Measurements from ENCODE around the gene ENO2. TPM values are rescaled to one million over a fixed set of nuclear protein-coding genes. Genes with fewer than 3 reads are reported as not detected.
A peak's percentile ranks its signal among the peaks of the same experiment; 100 is the strongest.

Gene ENO2
- total and polyA plus RNA-seq, 2 experiments from 2014 or later: 43.5 to 53.5 TPM

GRCh38 chr12:6902448-6902847 lies 11.9 kb upstream of the ENO2 start (continued):
- TF ChIP-seq ZNF462 (CRISPR knock-in tag; IDR thresholded peaks at IDR 0.05): no peak
- no peak for TF ChIP-seq CREB1 (CRISPR knock-in tag; IDR thresholded peaks at IDR 0.05; ENCODE audit: low read depth)
- TF ChIP-seq ZNF331 (CRISPR knock-in tag; IDR thresholded peaks at IDR 0.05; ENCODE audit: low read depth): no peak
- no peak for TF ChIP-seq JUNB (IDR thresholded peaks at IDR 0.05; ENCODE audit: unreplicated experiment)
- no peak for TF ChIP-seq ZNF114 (CRISPR knock-in tag; IDR thresholded peaks at IDR 0.05)
- TF ChIP-seq NANOG (IDR thresholded peaks at IDR 0.05; ENCODE audit: borderline replicate concordance): no peak
- no peak for TF ChIP-seq STAT1 (IDR thresholded peaks at IDR 0.05; ENCODE audit: unreplicated experiment)
- no peak for TF ChIP-seq ETS1 (IDR thresholded peaks at IDR 0.05)
- no peak for TF ChIP-seq EZH2phosphoT487 (IDR thresholded peaks at IDR 0.05; ENCODE audit: unreplicated experiment)

GRCh38 chr12:6903722-6904121 lies 10.7 kb upstream of the ENO2 start:
- no peaks in the 10 kb centered on the region for H3K36me3 ChIP-seq (ENCODE audit: insufficient read depth)
- peak overlapping the region; percentile 53 for H3K4me2 ChIP-seq
- Mint-ChIP-seq H3K9me3 (no peaks in the 10 kb centered on the region), H3K27me3 (ENCODE audit: insufficient read depth, low read depth, poor library complexity) (peaks cover 3% of the 10 kb centered on the region), H3K4me1 (no peaks in the 10 kb centered on the region; the same call in 1 of the 3 replicates), H3K4me3 (no peak overlapping the region), H3K36me3 (ENCODE audit: low read depth) (no peaks in the 10 kb centered on the region), H3K27ac (no peak overlapping the region; the same call in 1 of the 2 replicates)
- H2AFZ ChIP-seq: no peak overlapping the region
- no peaks in the 10 kb centered on the region for H3K27me3 ChIP-seq (ENCODE audit: insufficient read depth)
- ATAC-seq: no peak
- H3K27ac ChIP-seq (ENCODE audit: low read depth): peak overlapping the region; percentile 79
- peaks cover 6% of the 10 kb centered on the region; the same call in 1 of the 2 replicates for H3F3A ChIP-seq (replicated peaks; ENCODE audit: low read depth)
- no peaks in the 10 kb centered on the region for H3K9me2 ChIP-seq (ENCODE audit: insufficient read depth)
- TF ChIP-seq EZH2 (IDR thresholded peaks at IDR 0.05; ENCODE audit: low read depth, unreplicated experiment) (no peak), ZNF114 (CRISPR knock-in tag; IDR thresholded peaks at IDR 0.05) (no peak), NANOG (IDR thresholded peaks at IDR 0.05; ENCODE audit: borderline replicate concordance) (no peak), REST (IDR thresholded peaks at IDR 0.05; ENCODE audit: unreplicated experiment) (no peak), JUNB (IDR thresholded peaks at IDR 0.05; ENCODE audit: unreplicated experiment) (no peak), STAT1 (IDR thresholded peaks at IDR 0.05; ENCODE audit: unreplicated experiment) (no peak), POLR2AphosphoS5 (IDR thresholded peaks at IDR 0.05; ENCODE audit: low read depth) (no peak)
- H3K4me1 ChIP-seq (ENCODE audit: insufficient read depth): peaks cover 17% of the 10 kb centered on the region
- peak; percentile 31 for DNase-seq (ENCODE audit: low spot score)
- peak overlapping the region; percentile 17 for H3K4me3 ChIP-seq
- H4K20me1 ChIP-seq (replicated peaks; ENCODE audit: insufficient read depth): no peaks in the 10 kb centered on the region
- H3K79me2 ChIP-seq (replicated peaks; ENCODE audit: insufficient read depth): no peaks in the 10 kb centered on the region

All from GM23338 (cell line).